ENCODE data around the gene NRARP. TPM values are rescaled to one million over a fixed set of nuclear protein-coding genes. Genes with fewer than 3 reads are reported as not detected.
A peak's percentile ranks its signal among the peaks of the same experiment; 100 is the strongest.

NRARP gene
- total RNA-seq, 1 experiment from 2014 or later, result 0.12 TPM

DNA sequence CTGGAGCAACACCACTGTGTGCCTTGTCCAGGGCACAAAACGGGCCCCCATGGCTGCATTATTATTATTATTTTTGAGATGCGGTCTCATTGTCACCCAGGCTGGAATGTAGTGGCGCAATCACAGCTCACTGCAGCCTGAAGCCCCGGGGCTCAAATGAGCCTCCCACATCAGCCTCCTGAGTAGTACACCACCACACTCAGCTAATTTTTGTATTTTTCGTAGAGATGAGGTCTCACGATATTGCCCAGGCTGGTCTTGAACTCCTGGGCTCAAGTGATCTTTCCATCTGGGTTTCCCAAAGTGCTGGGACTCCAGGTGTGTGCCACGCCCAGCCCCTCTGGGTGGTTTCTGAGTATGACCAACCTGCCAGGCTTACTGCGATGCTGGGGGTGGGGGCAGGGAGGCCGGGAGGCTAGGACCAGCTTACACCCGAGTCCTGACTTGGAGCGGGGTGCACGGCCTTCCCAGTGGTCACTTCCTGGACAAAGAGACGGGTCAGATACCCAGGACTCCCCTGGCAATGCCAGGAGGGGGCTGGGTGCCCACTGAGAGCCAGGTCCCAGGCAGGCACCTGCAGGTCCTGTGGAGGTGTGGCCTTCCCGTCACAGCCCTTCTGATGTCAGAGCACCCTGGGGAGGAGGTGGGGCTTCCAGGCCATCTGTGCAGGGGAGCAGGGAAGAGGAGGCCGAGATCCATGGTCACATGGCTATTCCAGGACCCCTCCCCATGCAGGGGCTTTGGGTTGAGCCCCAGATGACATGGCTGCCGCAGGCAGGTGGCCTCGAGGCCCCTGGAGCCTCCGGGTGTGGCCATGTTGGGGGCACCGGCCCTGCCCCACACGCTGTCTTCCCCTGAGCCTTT lies 8.3 kb upstream of the NRARP start:
- no peak for DNase-seq (ENCODE audit: low read depth)

DNA sequence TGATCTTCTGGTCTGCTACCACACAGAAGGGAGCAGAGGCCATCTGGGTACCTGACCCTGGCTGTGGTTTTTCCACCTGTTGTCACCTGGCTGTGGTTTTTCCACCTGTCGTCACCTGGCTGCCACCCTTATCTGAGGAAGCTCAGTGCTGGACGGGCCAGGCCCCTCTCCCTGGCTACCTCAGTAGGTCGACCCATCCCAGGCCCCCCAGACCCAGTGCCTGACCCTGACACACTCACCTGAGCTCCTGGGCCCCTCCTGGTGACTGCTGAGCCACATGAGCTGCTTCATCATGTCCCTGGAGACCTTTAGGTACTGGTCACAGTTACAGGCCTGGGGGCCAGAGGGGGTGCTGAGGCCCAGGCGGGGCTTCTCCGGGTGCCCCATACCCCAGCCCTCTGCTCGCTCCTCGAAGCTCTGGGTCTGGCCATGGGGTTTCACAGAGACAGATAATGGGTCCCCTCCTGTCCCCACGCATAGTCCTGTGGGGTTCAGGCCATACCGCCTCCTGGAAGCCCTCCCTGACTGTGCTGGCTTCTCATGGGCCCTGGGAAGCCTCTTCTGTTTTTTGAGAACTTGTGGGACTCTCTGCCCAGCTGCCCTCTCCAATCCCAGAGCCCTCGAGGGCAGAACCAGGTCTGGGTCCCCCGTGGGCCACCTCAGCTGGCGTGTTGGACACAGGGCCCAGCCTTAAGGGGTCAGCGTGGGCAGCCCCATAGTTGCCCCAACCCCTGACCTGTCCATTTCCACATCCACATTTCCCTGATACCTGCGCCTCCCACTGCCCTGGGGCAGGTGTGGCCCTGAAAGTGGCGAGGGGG lies 7.5 kb upstream of the NRARP start:
- no peak for DNase-seq (ENCODE audit: low read depth)

DNA sequence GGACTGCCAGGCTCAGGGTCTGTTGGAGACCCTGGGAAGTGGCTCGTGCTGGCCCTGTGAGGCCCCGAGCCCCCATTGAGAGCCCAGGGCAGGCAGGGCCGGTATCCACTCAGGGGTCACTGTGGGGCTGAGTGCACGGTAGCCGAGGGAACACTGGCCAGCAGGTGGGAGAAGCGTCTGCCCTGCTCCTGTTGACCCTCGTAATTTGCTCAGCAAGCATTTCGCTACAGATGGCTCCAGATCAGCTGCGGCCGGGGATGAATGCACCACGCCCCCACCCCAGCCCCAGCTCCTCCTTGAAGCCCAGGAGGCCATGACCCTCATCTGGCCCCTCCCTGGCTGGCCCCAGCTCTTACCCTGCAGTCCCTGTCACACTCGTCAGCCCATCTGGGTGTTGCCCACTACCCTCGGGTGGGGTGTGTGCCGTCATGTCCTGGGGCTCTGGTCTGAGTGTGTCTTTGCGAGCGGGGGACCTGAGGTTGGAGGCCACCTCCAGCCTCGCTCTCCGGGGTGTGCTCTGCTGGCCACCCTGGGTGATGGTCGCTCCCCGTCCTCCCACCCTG lies 6.1 kb upstream of the NRARP start:
- no peak for DNase-seq (ENCODE audit: low read depth)

DNA sequence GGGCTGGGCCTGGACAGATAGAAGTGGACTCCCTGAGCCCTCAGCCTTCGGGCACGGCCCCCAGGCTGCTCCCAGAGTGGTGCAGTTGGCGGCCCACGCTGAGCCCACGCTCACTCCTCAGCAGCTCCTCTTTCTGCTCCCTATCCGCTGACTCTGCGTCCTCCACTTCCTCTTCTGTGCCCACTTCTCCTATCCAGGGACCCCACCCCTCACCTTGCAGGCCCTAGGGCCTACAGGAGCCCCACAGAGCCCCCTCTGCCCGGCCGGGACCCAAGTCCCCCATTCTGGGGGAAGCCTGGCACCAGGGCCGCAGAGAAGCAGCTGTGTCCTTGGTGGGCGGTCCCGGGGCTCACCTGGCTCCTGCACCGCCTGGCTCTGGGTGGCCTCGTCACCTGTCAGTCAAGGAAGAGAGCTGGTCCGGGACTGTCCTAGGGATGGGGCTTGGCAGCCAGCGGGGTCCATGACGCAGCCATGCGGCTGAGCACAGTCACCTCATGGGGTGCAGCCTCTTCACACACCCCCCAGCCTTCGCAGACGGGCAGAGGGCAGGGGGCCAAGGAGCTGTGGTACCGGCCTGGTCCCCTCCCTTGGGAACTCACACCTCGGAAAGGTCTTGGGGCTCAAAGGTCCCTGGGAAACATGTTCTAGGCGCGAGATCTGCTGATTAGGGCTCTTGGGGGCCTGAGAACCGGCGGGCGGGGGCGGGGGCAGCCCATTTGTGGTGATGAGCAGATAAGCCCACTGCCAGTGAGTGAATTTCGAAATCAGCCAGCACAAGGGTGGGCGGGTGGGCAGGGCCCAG lies 5.4 kb upstream of the NRARP start:
- DNase-seq (ENCODE audit: low read depth), result no peak

DNA sequence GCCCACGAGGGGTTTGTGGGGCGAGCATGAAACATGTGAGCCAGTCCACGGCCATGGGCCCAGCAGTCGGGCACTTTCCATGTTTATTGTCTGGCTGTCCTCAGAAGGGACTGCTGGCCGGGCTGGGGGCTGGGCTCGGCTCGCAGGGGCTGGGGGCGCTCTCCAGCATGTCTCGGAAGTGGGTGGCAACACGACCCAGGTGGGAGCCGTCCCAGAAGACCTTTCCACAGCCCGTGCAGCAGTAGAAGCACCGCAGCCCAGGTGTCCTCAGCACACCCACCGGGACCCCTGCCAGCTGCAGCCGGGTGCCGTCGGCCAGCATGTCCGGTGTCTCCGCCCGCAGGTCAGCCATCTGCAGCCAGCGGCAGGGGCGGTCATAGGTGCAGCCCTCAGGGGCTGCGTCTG lies 4.8 kb upstream of the NRARP start:
- no peak for DNase-seq (ENCODE audit: low read depth)

DNA sequence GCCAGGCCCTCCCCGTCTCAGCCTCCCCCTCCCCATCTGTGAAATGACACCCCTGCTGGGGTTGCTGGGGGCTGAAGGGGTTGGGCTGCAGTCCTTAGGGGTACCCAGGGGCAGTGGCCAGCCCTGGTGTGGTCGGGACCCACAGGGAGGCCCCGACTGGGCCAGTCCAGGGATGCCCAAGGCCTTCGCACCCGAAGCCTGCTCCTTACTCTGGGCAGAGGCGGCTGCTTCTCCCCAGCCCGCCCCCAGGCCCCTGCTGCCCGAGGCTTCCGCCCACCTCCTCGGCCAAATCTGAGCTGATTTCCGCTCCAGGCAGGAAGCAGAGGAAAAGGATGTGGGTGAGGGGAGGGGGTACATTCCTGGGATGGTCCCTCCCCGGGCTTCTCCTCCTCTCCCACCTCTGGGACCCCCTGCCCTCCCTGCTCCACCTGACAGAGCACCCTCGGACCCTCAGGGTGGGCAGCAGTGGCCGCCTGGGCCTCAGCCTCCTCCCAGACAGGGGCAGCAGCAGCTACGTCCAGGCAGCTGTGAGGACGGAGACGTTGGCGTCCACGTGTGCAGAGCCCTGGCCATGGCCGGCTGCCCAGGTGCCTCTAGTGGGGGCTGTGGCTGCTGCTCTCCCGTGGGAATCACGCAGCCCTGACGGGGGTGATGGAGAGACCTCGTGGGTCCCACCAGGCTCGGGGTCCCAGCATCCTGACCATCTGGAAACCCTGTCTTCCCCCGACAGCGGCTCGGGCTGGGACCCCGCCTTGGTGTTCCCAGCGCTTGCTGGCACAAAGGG lies 4.2 kb upstream of the NRARP start:
- no peak for DNase-seq (ENCODE audit: low read depth)

DNA sequence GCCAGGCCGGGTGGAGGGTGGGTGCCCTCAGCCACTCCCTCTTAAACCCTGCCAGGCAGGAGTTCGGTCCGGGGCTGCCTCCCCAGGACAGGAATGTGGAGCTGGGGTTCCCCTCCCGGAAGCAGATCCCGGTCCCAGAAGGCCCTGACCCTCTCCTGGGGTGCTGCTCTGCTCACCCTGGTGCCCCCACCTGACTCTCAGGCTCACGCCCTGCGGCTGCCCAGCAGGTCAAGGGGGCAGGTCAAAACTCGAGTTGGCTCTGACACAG lies 3.7 kb upstream of the NRARP start:
- DNase-seq (ENCODE audit: low read depth), result no peak

DNA sequence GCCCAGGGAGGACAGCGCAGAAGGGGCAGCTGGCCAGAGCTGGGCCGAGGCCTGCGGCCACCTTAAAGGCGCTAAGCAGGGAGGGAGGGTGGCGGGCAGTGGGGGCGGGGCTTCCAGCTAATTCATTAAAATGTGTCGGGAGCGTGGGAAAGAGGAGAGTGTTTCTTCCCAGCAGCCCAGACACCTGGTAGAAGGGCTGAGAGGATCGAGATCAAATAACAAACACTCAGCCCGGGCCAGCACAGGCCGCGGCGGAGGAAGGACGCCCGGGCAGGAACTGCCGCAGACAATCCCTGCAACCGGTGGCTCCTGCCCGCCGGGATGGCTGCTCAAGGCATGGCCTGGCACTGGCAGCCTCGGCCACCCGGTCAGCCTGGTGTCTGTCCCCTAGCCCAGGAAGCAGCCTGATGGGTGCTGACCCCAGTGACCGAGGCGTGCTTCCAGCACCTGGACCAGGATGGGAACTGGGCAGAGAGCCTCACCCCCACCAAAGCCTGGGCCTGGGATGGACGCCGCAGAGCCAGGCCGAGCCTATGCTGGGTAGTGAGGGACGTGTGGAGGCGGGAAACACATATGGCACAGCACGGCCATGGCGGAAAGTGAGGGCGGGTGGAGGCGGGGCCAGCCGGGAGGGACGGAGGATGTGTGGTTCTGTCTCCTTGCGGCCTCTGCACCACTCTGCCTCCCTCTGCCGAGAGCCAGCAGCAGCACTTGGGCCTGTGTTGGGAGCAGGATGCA lies 3.2 kb upstream of the NRARP start:
- no peak for DNase-seq (ENCODE audit: low read depth)

DNA sequence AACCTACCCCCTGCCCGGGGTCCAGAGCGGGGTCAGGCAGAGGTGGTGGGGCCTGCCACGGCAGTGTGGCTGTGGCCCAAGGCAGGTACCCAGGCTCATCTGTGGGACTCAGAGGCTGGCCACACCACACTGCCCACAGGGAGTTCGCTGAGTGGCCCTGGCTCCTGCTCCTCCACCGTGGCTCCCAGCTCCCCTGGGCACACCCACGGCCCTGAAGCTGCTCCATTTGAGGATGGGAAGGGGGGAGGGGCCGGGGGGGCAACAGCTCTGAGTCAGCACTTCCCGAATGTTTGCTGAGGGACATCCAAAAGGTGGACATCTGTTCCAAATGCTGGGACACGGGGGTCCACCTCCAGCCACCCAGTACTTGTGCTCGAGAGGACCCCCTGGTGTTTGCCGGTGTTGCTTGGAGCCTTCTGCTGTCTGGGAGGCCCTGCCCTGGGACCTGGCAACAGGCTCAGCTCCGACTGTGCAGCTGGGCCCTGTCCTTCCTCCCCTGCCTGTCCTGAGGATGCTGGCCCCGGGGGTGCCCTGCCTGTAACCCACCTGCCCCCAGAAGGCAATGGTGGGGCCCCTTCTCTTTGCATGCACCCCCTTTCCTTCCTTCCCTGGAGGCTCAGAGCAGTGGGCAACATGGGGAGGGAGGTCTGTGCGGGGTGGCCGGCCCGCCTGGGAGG lies 2.5 kb upstream of the NRARP start:
- no peak for DNase-seq (ENCODE audit: low read depth)

DNA sequence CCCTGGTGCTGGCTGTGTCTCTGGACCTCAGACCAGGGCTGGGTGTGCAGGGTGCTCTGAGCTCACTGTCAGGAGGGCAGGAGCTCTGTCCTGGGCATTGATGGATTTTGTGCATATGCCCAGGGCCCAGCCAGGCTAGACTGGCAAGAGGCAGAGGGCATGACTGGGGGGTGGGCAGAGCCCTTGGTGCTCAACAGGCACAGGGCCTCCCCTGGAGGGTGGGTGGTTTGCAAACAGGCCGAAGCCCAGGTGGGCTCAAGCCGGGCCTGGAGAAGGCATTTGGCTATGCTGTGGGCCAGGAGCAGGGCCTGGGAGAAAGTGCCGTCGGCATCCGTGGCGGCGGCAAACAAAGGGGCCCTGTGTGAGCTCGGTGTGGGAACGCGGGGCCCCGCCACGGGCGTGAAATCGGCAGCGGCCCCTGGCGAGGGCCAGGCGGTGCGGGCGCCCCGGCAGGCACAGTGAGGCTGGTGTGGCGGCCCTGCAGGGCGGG lies 1.9 kb upstream of the NRARP start:
- no peak for DNase-seq (ENCODE audit: low read depth)

DNA sequence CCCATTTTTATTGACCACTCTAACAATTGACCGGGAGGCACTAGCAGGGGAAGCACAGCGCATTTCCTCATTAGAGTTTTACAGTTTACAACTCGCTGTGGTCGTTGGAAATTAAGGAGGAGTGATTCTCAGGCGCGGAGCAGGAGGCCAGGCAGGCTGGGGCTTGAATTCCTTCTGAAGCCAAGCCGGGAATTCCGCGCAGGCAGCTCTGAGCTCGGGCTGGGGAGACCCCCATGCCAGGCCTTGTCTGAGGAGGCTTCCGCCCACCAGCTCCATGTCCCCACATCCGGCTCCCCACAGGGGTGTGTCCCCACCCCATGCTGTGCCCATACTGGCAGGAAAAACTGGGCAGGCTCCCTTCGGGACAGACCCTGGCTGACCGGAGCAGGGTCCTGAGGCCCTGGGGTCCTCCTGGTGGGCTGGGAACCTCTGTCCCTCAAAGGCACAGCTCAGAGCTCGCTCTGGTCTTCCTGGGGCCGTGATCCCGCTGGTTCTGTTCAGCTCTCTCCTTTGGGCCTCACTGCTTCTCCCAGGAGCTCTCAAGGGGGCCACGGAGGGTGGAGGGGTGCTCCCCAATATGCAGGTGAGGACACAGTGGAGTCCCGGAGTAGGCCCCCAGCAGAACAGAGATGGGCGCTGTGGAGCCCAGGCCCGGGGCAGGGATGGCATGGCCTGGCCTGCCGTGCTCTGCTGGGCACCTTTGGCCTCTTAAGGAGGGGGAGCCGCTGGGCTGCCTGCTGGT lies 1.3 kb upstream of the NRARP start:
- no peak for DNase-seq (ENCODE audit: low read depth)

DNA sequence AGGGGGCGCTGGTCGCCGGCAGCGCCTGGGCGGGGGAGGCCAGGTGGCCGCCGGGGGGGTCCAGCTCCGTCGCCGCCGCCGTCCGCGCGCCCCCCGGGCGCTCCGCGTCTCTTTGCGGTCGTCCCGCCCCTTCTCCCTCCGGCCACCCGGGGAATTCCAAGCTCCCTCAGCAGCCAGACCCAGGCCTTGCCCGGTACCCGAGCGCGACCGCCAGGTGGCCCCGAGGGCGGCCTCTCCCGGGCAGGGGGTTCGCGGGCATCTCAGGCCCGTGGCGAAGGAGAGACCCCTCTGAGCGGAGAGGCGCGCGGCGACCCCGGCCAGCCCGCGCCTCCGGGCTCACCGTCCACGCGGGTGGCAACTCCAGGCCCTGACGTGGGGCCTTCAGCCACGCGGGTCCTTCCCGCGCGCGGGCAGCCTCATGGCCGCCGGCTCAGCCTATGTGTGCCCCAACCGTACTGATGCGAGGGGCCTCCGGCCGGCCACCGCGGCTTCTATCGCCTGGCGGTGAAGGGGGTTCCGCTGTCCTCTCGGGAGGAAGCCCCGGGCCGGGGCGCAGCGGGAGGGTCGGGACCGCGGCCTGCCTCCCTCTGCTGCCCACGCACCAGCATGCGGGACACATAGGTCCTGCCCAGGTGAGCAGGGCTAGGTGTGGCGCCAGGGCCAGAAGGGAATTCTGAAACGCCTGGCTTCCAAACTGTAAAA lies 529 bp upstream of the NRARP start:
- DNase-seq (ENCODE audit: low read depth), result peak; percentile 44

DNA sequence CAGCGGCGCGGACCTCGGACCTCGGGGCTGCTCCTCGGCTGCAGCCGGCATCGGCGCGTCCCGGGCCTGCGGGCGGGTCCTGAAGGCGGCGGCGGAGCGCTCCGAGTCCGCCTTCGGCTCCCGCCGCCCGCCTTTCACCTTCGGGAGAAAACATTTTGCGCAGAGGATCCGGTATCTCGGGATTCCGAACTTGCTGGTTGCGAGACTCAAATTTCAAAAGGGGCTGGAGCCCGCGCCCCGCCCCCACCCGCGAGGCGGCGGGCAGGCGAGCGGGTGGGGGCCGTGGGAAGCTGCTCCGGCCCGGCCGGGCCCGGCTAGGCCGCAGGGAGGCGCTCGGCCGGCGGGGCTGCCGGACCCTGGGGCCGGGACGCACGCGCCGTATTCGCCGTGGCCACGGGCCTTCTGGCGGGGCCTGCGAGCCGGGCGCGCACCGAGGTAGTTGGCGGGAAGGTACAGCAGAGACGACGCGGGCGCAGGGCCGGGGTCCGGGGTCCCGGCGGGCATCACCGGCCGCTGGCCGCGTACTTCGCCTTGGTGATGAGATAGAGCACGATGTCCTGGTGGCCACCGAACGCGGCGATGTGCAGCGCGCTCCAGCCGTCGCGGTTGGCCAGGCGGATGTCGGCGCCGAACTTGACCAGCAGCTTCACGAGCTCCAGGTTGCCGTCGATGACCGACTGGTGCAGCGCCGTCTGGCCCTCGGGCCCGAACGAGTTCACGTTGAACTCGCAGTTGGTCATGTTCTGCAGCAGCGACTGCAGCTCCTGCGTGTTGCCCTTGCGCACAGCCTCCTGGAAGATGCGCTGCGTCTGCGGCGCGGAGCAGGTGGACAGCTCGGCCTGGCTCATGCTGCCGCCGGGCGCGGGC lies 757 bp downstream of the NRARP start:
- peak; percentile 11 for DNase-seq (ENCODE audit: low read depth)

DNA sequence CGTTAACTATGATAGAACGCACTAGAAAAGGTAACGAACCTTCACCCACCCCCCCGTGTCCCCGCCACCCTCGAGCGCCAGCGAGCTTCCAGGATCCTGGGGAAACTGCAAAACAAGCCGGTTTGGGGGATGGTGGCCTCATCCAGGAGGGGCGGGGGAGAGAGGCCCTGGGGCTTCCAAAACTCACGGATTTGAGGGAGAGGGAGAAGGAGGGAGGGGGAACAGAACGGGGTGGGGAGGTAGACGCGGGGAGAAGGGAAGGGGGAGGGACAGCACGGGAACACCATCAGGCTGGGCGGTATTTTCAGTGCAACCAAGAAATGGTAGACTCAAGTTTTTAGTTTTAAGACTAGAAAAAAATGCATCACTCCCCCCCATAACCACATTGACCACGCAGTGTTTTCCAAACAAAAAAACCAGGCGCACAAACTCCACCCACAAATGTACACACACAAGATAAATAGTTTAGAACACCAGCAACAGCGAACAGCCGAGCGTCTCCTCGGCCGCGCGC lies 1.4 kb downstream of the NRARP start:
- DNase-seq (ENCODE audit: low read depth), result no peak

DNA sequence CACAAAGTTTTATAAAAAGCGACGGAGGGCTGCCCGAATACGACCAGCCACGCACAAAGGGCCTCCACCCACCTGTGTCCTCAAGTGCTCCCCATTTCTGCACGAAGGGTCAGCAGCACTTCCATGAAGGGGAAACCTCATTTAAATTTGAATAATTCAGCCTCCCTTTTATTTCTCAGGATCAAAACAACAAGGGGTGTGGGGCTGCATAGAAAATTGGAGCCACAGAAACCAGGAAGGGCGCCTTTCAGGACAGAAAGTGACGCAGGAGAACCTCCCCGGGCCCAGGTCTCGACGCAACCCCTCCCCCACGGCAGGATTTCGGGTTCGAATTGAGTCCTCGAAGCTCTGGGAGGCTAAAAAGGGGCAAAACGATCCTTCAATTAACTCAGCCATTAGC lies 2.1 kb downstream of the NRARP start:
- no peak for DNase-seq (ENCODE audit: low read depth)

DNA sequence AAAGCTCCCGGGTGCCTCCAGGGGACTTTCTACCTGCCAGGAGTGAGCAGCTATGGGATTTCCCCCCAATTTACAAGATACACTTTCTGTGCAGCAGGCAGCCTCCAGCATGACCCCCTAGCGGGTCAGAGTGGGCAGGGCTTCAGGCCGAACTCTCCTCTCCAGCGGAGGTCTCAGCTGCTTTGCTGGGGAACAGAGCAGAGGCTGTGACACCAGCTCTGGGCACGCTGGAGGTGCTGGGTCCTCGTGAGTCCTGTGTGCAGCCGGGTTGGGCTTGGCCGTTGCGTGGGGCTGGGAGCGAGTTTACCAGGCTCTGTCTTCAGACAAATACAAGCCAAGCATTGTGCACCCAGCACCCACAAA lies 2.9 kb downstream of the NRARP start:
- DNase-seq (ENCODE audit: low read depth), result no peak

DNA sequence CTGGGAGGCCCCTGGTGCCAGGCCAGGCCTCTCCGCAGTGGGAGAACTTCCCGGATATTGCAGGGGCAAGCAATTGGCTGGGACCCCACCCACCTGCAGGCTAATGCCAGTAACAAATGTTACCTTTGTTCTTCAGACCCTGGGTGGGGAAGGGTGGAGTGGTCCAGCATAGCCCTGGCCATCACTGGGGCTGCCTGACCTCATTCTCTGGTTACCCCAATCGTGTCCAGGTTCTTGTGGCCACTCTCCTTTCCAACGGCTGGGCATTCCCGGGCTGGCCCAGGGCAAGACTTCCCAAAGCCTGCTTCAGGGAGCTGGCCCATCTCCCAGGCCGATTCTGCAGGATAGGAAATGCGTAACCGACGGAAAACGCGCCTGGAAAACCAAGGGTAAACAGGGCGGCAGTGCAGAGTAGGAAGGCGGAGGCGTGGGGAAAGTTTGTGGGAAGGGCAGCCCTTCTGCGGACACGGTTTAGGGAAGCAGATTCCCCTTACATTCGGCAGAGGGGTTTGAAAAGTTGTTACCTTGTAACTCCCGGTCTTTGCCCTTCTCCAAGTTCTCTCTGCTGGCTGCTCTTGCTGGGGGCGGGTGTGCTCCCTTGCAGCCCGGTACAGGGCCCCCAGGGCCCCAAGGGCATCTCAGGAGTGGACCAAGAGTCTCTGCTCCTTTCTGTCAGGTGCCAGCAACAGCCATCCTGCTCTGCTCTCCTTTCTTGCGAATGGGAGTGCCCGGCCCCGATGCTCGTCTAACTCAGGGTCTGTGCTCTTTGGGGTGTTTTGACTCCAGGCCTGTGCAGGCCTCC lies 3.5 kb downstream of the NRARP start:
- no peak for DNase-seq (ENCODE audit: low read depth)
